Endodermal cell (in vitro differentiated cells): ENCODE measurements around the gene SLC7A4. TPM values are rescaled to one million over a fixed set of nuclear protein-coding genes. Genes with fewer than 3 reads are reported as not detected.

Experiments used
- DNase-seq: peaks from one replicate; pipeline ENCODE4 v3.0.0-alpha.2; 2017
- H3K27ac ChIP-seq: 2 replicates; pipeline ENCODE4 v1.5.1; 2013; ENCODE audit warnings: mild to moderate bottlenecking, low read depth, low read length, moderate library complexity
- H3K27me3 ChIP-seq: 2 replicates; pipeline ENCODE4 v1.6.1; 2013; ENCODE audit warnings: mild to moderate bottlenecking, low read length, moderate library complexity; ENCODE audit not compliant: insufficient read depth, control insufficient read depth, poor library complexity, severe bottlenecking
- H3K36me3 ChIP-seq: 2 replicates; pipeline ENCODE4 v1.7.0; 2013; ENCODE audit warnings: mild to moderate bottlenecking, low read length, moderate library complexity; ENCODE audit not compliant: control insufficient read depth, insufficient read depth
- H3K4me1 ChIP-seq: one replicate; pipeline ENCODE4 v1.7.0; 2013; ENCODE audit warnings: low read length; ENCODE audit not compliant: control insufficient read depth, insufficient read depth
- H3K4me3 ChIP-seq: 2 replicates; pipeline ENCODE4 v1.5.1; 2013; ENCODE audit warnings: mild to moderate bottlenecking, low read length, moderate library complexity
- H3K9ac ChIP-seq: 2 replicates; pipeline ENCODE4 v1.6.1; 2013; ENCODE audit warnings: mild to moderate bottlenecking, low read length, moderate library complexity; ENCODE audit not compliant: poor library complexity, severe bottlenecking; ENCODE audit errors: extremely low read depth
- H3K9me3 ChIP-seq: 2 replicates; pipeline ENCODE4 v1.6.1; 2013; ENCODE audit warnings: mild to moderate bottlenecking, low read length, moderate library complexity; ENCODE audit not compliant: control insufficient read depth
- H3K27ac Mint-ChIP-seq: 2 replicates; pipeline ENCODE4 v1.8.0; 2020; ENCODE audit warnings: mixed read lengths
- H3K27me3 Mint-ChIP-seq: 2 replicates; pipeline ENCODE4 v1.8.0; 2021; ENCODE audit warnings: mild to moderate bottlenecking, mixed read lengths; ENCODE audit not compliant: insufficient read depth
- H3K36me3 Mint-ChIP-seq: 2 replicates; pipeline ENCODE4 v1.8.0; 2020; ENCODE audit warnings: low read depth, mixed read lengths
- H3K4me1 Mint-ChIP-seq: 2 replicates; pipeline ENCODE4 v1.8.0; 2020; ENCODE audit warnings: mixed read lengths
- H3K4me3 Mint-ChIP-seq: 2 replicates; pipeline ENCODE4 v1.8.0; 2020; ENCODE audit warnings: mild to moderate bottlenecking, moderate library complexity, mixed read lengths
- H3K9me3 Mint-ChIP-seq: 2 replicates; pipeline ENCODE4 v1.8.0; 2020; ENCODE audit warnings: mild to moderate bottlenecking, mixed read lengths
- WGBS, 2 experiments: methylation state at CpG; one replicate each; pipeline versions ENCODE4 v1.1.5 to v1.1.7; 2013; ENCODE audit warnings: missing lambda C conversion rate in 2 of 2, mixed read lengths in 1 of 2; ENCODE audit not compliant: insufficient coverage in 1 of 2, insufficient read length in 1 of 2; 5-methylcytosine and 5-hydroxymethylcytosine counted together
- long read RNA-seq, 4 experiments: library from polyadenylated mRNA in 2 of 4; library from RNA in 1 of 4; library from capped mRNA in 1 of 4; stranded (forward) in 3 of 4; unstranded in 1 of 4; transcript quantifications; one replicate each; pipeline ENCODE4 v2.0.0, GENCODE V29; 2020 to 2021; ENCODE audit warnings: inconsistent platforms in 1 of 4
- polyA plus RNA-seq, 2 experiments: library from polyadenylated mRNA; stranded (reverse); fragments of 50-300 nt; gene quantifications; one replicate each; pipeline ENCODE4 v1.2.3, GENCODE V29; 2013
- total RNA-seq, 2 donors: library from RNA; stranded (reverse); fragmentation: NEBNext Ultra II Directional in 1 of 2; extraction: Animal tissue kit (Norgen Biotek cat#: 25700) in 1 of 2; gene quantifications; 2 replicates in 1 of 2; 3 replicates in 1 of 2; pipeline ENCODE4 v1.2.1, GENCODE V29; 2021
- TF ChIP-seq, protein P1 (sequence below): fragments of 200-600 bp; sonication (generic); conservative IDR thresholded peaks from 2 replicates; pipeline ENCODE4 v1.5.0; 2021; ENCODE audit warnings: antibody characterized with exemption, mild to moderate bottlenecking

Gene SLC7A4
- total RNA-seq: under 1 TPM; 0.33 to 0.49 TPM
- 0.61 TPM for polyA plus RNA-seq (2013, experiment 1 of 2)
- polyA plus RNA-seq (2013, experiment 2 of 2): 0.50 TPM
- long read RNA-seq, experiment 1: 0 reads
- long read RNA-seq, experiment 2, partial matches to known transcripts: 0 of 3 reads
- long read RNA-seq, experiment 2, other reads (novel, unspliced or antisense): 0 of 3 reads
- long read RNA-seq, experiment 3, partial matches to known transcripts: 0 of 3 reads
- long read RNA-seq, experiment 3, other reads (novel, unspliced or antisense): 0 of 3 reads
- long read RNA-seq, experiment 4: 0 reads

- Mint-ChIP-seq H3K36me3 (no peaks in the 10 kb centered on the region), H3K27me3 (peaks cover 35% of the 10 kb centered on the region), H3K9me3 (no peaks in the 10 kb centered on the region), H3K27ac (no peak within 1 kb of the TSS), H3K4me1 (no peaks in the 10 kb centered on the region), H3K4me3 (peak within 1 kb of the TSS; percentile 57)
- Histone ChIP-seq H3K27me3 (peaks cover 47% of the 10 kb centered on the region), H3K27ac (no peak within 1 kb of the TSS), H3K36me3 (no peaks in the 10 kb centered on the region), H3K4me3 (no peak within 1 kb of the TSS), H3K9me3 (no peaks in the 10 kb centered on the region), H3K9ac (no peak within 1 kb of the TSS), H3K4me1 (no peaks in the 10 kb centered on the region)
- TF ChIP-seq, protein P1, sequence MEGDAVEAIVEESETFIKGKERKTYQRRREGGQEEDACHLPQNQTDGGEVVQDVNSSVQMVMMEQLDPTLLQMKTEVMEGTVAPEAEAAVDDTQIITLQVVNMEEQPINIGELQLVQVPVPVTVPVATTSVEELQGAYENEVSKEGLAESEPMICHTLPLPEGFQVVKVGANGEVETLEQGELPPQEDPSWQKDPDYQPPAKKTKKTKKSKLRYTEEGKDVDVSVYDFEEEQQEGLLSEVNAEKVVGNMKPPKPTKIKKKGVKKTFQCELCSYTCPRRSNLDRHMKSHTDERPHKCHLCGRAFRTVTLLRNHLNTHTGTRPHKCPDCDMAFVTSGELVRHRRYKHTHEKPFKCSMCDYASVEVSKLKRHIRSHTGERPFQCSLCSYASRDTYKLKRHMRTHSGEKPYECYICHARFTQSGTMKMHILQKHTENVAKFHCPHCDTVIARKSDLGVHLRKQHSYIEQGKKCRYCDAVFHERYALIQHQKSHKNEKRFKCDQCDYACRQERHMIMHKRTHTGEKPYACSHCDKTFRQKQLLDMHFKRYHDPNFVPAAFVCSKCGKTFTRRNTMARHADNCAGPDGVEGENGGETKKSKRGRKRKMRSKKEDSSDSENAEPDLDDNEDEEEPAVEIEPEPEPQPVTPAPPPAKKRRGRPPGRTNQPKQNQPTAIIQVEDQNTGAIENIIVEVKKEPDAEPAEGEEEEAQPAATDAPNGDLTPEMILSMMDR: no peak
- WGBS, 2 experiments: 19 to 22% methylated on average over 28 to 59 of the region's 59 CpGs
- DNase-seq: peak; percentile 73
Measured at GRCh38 chr22:21032037-21032867, at the start of gene SLC7A4. TSS of gene SLC7A4 (minus strand) at chr22:21032561. CDS start at chr22:21031812, 749 bp downstream.

DNA sequence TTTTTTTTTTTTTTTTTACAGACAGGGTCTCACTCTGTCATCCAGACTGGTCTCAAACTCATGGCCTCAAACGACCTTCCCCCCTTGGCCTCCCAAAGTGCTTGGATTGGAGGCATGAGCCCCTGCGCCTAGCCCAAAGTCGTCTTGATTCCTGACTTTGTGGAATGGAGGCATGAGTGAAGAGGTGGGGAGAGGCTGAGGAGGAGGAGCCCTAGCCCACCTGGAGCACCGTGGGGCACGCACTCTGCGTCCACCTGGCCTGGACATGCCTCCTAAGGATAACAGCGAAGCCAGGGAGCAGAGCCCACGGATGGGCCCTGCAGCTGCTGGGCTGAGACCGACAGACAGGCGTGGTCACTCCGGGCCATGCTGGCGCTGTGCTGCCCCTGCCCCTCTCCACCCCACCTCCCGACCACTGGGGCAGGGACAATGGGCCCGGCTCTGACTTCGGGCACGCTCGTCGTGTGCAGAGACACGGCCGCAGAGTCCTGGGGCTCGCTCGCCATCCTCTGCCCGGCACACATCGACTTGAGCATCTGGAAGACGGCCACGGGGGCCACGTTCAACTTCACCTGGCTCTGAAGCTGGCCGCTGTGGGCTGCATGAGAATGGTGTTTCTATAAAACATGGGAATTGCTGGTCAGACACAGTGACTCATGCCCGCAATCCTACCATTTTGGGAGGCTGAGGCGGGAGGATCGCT is 48.2 kb upstream of the SLC7A4 start:
- Mint-ChIP-seq H3K4me1 (peaks cover 5% of the 10 kb centered on the region), H3K9me3 (peaks cover 5% of the 10 kb centered on the region), H3K4me3 (no peak overlapping the region), H3K27ac (no peak overlapping the region), H3K36me3 (no peaks in the 10 kb centered on the region), H3K27me3 (peaks cover 2% of the 10 kb centered on the region)
- no peaks in the 10 kb centered on the region for H3K36me3 ChIP-seq
- no peak overlapping the region for H3K4me3 ChIP-seq
- 93 to 96% methylated on average over 17 to 31 of the region's 31 CpGs for WGBS, 2 experiments
- DNase-seq: no peak
- H3K27me3 ChIP-seq: no peaks in the 10 kb centered on the region
- no peak overlapping the region for H3K9ac ChIP-seq
- TF ChIP-seq, protein P1: no peak
- no peaks in the 10 kb centered on the region for H3K4me1 ChIP-seq
- no peaks in the 10 kb centered on the region for H3K9me3 ChIP-seq
- H3K27ac ChIP-seq: no peak overlapping the region

- Mint-ChIP-seq H3K4me1 (peaks cover 5% of the 10 kb centered on the region), H3K36me3 (no peaks in the 10 kb centered on the region), H3K9me3 (peaks cover under 1% of the 10 kb centered on the region), H3K27ac (no peak overlapping the region), H3K27me3 (peaks cover 1% of the 10 kb centered on the region), H3K4me3 (no peak overlapping the region)
- no peak overlapping the region for H3K4me3 ChIP-seq
- H3K4me1 ChIP-seq: no peaks in the 10 kb centered on the region
- no peak overlapping the region for H3K9ac ChIP-seq
- H3K9me3 ChIP-seq: no peaks in the 10 kb centered on the region
- WGBS, 2 experiments: 90 to 96% methylated on average over 3 to 5 of the region's 5 CpGs
- no peaks in the 10 kb centered on the region for H3K27me3 ChIP-seq
- H3K36me3 ChIP-seq: no peaks in the 10 kb centered on the region
- H3K27ac ChIP-seq: no peak overlapping the region
- TF ChIP-seq, protein P1: no peak
- no peak for DNase-seq
Measured at GRCh38 chr22:21079493-21079892, 47.1 kb upstream of the SLC7A4 start.
